Adipocyte (in vitro differentiated cells): ENCODE results near the gene GPR15.
A peak's percentile ranks its signal among the peaks of the same experiment; 100 is the strongest.

Source experiments
- DNase-seq: peaks from one replicate; pipeline ENCODE4 v3.0.0-alpha.2; 2015; ENCODE audit warnings: low read depth
- H3K27me3 ChIP-seq: replicated peaks from 2 replicates; pipeline ENCODE4 v1.7.0; 2013; ENCODE audit warnings: mild to moderate bottlenecking, low read length, moderate library complexity; ENCODE audit not compliant: control insufficient read depth, insufficient read depth
- H3K36me3 ChIP-seq: 2 replicates; pipeline ENCODE4 v1.7.0; 2013; ENCODE audit warnings: low read length, mild to moderate bottlenecking, moderate library complexity; ENCODE audit not compliant: control insufficient read depth, insufficient read depth, severe bottlenecking
- H3K4me1 ChIP-seq: 2 replicates; pipeline ENCODE4 v1.7.0; 2013; ENCODE audit warnings: mild to moderate bottlenecking, low read length, moderate library complexity; ENCODE audit not compliant: control insufficient read depth, insufficient read depth
- H3K4me3 ChIP-seq: 2 replicates; pipeline ENCODE4 v1.7.0; 2013; ENCODE audit warnings: mild to moderate bottlenecking, low read length, moderate library complexity
- H3K9ac ChIP-seq: 2 replicates; pipeline ENCODE4 v1.7.0; 2013; ENCODE audit warnings: mild to moderate bottlenecking, low read length, moderate library complexity
- H3K9me3 ChIP-seq: 2 replicates; pipeline ENCODE4 v1.7.0; 2013; ENCODE audit warnings: mild to moderate bottlenecking, low read length, moderate library complexity; ENCODE audit not compliant: control insufficient read depth

Gene GPR15

DNA sequence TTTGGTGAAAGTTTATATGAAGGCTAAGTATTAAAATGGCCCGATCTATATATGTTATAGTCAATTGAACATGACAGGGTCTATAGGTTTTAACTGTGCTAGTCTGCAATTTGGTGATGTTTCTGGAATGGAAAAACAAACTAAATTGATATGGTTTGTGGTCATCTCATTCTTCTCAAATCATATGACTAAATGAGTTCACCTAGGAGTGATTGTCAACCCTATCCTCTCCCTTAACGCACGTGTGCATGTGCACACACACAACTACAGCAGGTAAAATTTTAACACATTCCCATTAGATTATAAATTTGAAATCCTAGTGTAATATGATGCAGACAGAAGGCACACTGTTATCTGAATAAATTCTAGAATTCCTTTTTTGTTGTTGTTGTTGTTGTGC, 18.0 kb upstream of the GPR15 start:
- no peak for DNase-seq
- H3K9me3 ChIP-seq = no peaks in the 10 kb centered on the region
- no peak overlapping the region for H3K9ac ChIP-seq
- H3K4me3 ChIP-seq = no peak overlapping the region
- peaks cover 8% of the 10 kb centered on the region for H3K4me1 ChIP-seq
- H3K36me3 ChIP-seq = peaks cover 36% of the 10 kb centered on the region
- H3K27me3 ChIP-seq = no peaks in the 10 kb centered on the region

DNA sequence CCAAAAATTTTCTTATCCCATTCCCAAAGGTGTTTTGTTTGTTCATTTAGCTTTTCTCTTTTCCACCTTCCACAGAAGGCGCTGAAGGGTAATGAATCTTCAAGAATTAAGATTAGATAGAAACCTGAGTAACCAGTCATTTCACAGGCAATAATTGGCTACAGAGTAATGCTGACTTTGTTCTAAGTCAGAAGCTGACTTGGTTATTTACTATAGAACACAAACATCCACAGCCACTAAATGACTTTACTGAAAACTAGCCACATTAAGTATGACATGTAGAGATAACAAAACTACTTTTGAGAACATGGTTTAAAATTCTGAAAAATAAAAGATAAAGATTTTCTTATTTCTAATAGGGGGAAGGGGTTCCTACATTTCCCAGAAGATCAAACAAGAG, 16.8 kb upstream of the GPR15 start:
- DNase-seq = no peak
- H3K27me3 ChIP-seq = no peaks in the 10 kb centered on the region
- peaks cover 8% of the 10 kb centered on the region for H3K4me1 ChIP-seq
- H3K9ac ChIP-seq = no peak overlapping the region
- H3K9me3 ChIP-seq = no peaks in the 10 kb centered on the region
- peaks cover 48% of the 10 kb centered on the region for H3K36me3 ChIP-seq
- no peak overlapping the region for H3K4me3 ChIP-seq

DNA sequence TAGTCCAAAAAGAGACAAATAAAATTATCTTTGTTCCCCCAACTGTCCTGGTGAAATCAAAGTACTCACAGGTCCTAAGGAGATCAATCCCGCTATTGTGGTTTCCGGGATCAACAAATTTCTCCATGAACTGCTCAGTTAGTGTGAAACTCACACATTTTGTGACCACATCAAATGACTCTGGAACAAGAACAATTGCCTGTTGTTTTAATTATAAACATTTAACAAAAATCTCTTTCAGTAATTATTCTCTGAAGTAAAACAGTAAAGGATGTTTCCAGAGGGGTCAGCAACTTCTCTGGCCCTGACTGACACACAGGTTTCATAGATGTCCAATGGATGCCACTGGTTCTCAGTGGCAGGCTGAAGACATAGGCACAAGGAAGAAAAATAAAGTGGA, 13.0 kb upstream of the GPR15 start:
- Histone ChIP-seq H3K9ac (no peak overlapping the region), H3K27me3 (no peaks in the 10 kb centered on the region), H3K4me3 (no peak overlapping the region), H3K4me1 (peaks cover 16% of the 10 kb centered on the region), H3K36me3 (peaks cover 54% of the 10 kb centered on the region), H3K9me3 (no peaks in the 10 kb centered on the region)
- DNase-seq = no peak

DNA sequence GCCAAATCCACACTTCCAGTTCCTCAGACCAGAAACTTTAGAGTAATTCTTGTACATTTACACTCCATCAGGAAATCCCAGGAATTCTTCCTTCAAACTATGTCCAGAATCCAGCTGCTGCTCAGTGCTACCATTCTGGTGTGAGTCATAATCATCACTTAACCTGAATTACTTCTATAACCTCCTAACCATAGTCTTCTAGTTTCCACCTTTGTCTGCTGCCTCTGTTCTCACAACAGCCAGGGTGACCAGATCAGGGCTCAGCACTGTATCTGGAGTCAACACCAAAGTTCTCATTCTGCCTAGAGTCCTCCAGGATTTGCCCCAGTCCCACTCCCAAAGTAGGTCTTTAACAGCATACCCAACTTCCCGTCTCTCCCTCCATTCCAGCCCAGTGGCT, 12.4 kb upstream of the GPR15 start:
- no peaks in the 10 kb centered on the region for H3K27me3 ChIP-seq
- H3K36me3 ChIP-seq = peaks cover 54% of the 10 kb centered on the region
- DNase-seq = no peak
- H3K9ac ChIP-seq = no peak overlapping the region
- H3K9me3 ChIP-seq = no peaks in the 10 kb centered on the region
- peaks cover 16% of the 10 kb centered on the region for H3K4me1 ChIP-seq
- H3K4me3 ChIP-seq = no peak overlapping the region

DNA sequence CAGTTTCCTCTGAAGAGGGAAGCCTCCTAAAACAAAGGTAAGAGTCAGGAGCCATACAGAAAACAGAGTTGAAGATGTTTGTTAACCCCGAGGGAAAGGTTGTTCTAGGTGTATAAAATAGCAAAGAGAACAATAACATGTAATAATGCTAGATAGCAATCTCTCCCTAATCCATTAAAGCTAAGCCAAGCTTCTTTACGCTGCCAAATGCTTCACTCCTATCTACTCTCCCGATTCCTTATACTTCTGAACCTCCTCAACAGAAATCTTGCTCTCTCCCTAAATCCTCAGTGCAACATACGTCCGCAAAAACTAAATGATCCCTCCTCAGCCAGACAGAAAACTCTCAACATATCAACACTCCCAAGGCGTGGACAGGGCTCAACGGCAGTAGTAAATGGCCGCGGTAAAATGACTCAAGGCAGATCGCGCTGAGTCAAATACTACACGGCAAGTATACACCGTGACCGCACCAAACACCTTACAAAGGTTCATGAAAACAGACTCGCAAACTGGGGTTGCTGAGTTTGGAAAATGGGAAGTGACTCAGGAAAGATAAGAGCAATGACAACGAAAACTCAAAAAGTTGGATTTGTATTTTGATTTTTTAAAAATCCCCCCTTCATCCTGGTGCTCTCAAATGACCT, 9.8 kb upstream of the GPR15 start:
- Histone ChIP-seq H3K36me3 (peaks cover 35% of the 10 kb centered on the region), H3K9me3 (no peaks in the 10 kb centered on the region), H3K27me3 (no peaks in the 10 kb centered on the region), H3K4me1 (peaks cover 16% of the 10 kb centered on the region), H3K9ac (peak overlapping the region; percentile 89), H3K4me3 (peak overlapping the region; percentile 90)
- peak; percentile 86 for DNase-seq

DNA sequence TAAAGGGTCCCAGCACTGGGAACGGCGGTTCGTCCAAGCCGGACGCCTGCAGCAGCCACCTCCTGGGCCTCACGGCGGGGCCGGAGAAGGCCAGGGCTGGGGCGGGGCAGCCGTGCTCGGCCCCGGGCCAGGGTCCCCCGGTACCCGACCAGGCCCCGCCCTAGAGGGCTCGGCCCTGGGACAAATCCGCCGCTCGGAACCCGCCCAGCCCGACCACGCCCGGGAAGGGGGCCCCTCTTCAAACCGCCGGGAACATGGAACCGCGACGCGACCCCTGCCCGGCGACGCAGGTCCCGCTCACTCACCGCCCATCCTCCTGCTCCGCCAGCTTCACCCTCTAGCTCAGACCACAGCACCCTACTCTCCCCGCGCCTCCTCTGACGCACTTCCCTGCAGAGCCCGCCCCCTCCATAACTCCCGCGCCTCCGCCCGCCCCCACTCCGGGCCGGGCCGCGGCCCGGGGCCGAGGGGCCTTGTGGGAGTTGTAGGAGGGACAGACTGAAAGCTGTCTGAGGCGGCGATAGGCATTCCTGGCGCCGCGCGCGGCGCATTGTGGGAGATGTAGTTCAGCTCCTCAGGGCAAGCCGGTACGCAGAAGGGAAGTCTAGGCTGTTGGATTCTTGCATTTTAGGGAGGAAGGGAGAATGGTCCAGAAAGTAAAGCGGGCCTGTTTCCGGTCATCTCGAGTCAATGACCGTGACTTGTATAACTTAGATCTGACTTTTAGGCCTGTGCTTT, 9.1 kb upstream of the GPR15 start, which contains the start of gene CLDND1:
CLDND1 (minus strand) TSS at position 359 of the 738 bp plus-strand sequence. CDS start 1,478 bp downstream, outside the sequence.
- no peaks in the 10 kb centered on the region for H3K9me3 ChIP-seq
- H3K4me3 ChIP-seq = peak within 1 kb of the TSS; percentile 90
- no peaks in the 10 kb centered on the region for H3K27me3 ChIP-seq
- peaks cover 29% of the 10 kb centered on the region for H3K36me3 ChIP-seq
- H3K4me1 ChIP-seq = peaks cover 16% of the 10 kb centered on the region
- DNase-seq = peak; percentile 99
- peak within 1 kb of the TSS; percentile 89 for H3K9ac ChIP-seq

DNA sequence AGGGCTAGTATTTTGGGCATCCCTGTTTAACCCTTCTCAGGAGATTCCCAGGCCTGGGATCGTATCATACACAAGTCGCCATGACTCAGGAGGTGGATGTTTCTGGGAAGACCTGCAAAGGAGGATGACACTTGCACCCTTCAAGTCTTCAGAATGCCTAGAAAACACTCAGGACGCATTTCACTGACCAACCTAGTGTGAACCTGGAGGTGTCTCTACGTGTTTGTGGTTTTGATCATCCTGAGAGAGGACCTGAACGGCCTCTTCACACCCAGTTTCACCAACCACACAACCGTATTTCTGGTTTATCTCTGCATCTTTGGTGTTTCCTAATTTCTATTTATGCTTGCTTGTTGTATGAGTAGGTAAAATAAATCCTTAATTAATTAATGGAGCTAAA, 6.3 kb upstream of the GPR15 start:
- H3K9me3 ChIP-seq = no peaks in the 10 kb centered on the region
- H3K9ac ChIP-seq = no peak overlapping the region
- no peaks in the 10 kb centered on the region for H3K27me3 ChIP-seq
- peaks cover 16% of the 10 kb centered on the region for H3K4me1 ChIP-seq
- DNase-seq = no peak
- H3K4me3 ChIP-seq = no peak overlapping the region
- peaks cover 6% of the 10 kb centered on the region for H3K36me3 ChIP-seq

DNA sequence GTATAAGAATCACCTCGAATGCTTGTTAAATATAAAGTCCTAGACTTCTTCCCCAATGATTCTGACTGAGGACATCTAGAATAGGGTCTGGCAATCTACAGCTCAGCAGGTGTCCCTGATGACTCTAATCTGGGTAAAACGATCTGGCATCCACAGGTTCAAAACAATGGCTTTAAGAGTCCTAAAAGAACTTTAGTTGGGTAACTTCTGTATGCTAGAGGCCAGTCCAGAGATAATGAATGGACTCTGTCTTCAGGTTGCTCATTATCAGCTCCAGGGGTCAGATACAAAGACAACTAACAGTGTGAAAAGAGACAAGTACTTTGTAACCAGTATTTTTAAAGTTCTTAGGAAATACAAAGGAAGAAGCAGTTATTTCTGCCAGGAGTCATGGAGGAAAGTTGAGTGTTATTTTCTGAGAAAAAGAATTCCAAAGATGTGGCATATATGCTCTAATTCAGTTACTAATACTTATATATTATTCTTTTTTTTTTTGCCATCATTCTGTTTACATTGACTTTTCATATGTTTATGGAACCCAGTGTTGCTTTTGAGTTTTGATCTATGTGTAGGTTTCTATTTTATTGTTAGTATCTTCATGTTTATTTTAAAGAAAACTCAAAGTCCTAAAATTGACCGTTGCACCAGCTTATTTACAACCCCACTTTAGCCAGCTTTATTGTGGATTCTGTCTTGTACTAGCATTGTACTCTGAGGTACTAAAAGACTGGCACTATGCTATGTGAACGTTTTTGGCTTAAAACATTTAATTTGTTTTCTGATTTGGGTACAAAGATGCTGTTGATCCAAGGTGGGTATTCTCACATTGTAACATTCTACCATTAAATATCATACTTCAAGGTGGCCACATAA, 3.1 kb upstream of the GPR15 start:
- peaks cover 10% of the 10 kb centered on the region for H3K27me3 ChIP-seq
- H3K4me3 ChIP-seq = no peak overlapping the region
- no peaks in the 10 kb centered on the region for H3K9me3 ChIP-seq
- no peaks in the 10 kb centered on the region for H3K4me1 ChIP-seq
- H3K9ac ChIP-seq = no peak overlapping the region
- no peak for DNase-seq
- no peaks in the 10 kb centered on the region for H3K36me3 ChIP-seq

DNA sequence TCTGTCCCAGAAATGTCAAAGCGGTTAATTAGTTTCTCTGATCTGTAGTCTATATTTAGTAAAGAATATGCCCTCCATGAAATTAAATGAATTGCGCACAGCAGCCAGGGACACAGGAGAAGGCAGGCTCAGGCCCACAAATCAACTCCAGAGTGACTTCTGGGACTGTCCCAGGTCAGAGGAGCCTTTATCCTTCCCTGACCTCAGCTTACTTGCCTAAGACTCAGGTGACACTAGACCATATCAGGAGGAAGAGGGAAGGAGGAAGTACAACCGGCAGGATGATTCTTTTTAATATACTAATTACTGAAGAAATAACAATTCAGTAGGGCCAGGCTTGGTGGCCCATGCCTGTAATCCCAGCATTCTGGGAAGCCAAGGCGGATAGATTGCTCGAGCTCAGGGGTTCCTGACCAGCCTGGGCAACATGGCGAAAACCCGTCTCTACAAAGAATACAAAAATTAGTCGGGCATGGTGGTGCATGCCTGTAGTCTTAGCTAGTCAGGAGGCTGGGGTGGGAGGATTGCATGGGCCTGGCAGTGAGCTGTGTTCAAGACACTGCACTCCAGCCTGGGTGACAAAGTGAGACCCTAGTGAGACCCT, 1.8 kb upstream of the GPR15 start:
- H3K9me3 ChIP-seq = no peaks in the 10 kb centered on the region
- H3K4me3 ChIP-seq = no peak overlapping the region
- peaks cover 10% of the 10 kb centered on the region for H3K27me3 ChIP-seq
- no peaks in the 10 kb centered on the region for H3K36me3 ChIP-seq
- no peak overlapping the region for H3K9ac ChIP-seq
- no peaks in the 10 kb centered on the region for H3K4me1 ChIP-seq
- no peak for DNase-seq

DNA sequence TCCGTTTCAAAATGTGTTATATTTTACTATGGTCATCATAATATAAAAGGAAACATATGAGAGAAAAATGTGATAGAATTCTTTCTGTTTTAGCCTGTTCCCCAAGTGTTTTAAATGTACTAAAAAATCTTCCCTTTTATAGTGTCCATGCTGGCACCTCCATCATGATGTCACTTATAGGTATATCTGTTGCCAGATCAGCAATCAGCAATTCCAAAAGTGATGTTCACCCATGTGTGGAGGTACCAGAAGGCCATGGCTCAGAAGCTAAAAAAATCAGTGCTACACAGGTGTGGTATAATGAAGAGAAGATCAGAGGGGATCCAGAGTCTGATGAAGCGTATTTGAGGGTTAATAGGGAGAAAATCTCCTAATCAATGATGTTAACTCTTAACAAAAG, 1.1 kb upstream of the GPR15 start:
- H3K27me3 ChIP-seq = peaks cover 10% of the 10 kb centered on the region
- no peak overlapping the region for H3K4me3 ChIP-seq
- H3K4me1 ChIP-seq = no peaks in the 10 kb centered on the region
- no peaks in the 10 kb centered on the region for H3K36me3 ChIP-seq
- H3K9ac ChIP-seq = no peak overlapping the region
- DNase-seq = no peak
- H3K9me3 ChIP-seq = no peaks in the 10 kb centered on the region

DNA sequence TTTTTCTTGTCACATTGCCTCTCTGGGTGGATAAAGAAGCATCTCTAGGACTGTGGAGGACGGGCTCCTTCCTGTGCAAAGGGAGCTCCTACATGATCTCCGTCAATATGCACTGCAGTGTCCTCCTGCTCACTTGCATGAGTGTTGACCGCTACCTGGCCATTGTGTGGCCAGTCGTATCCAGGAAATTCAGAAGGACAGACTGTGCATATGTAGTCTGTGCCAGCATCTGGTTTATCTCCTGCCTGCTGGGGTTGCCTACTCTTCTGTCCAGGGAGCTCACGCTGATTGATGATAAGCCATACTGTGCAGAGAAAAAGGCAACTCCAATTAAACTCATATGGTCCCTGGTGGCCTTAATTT, 478 bp downstream of the GPR15 start:
- Histone ChIP-seq H3K27me3 (peaks cover 10% of the 10 kb centered on the region), H3K36me3 (no peaks in the 10 kb centered on the region), H3K9me3 (no peaks in the 10 kb centered on the region), H3K9ac (no peak overlapping the region), H3K4me3 (no peak overlapping the region), H3K4me1 (no peaks in the 10 kb centered on the region)
- no peak for DNase-seq
